ENCODE measurements around the gene SLC19A1.

Gene SLC19A1

GRCh38 chr21:45542242-45542666 is at the start of gene SLC19A1:
TSS of gene SLC19A1 (minus strand) at chr21:45542440. CDS start at chr21:45537959, 4,481 bp downstream.
- peak; percentile 96 for DNase-seq (ENCODE audit: low spot score)

- DNase-seq (ENCODE audit: low spot score), result no peak
Measured at GRCh38 chr21:45591619-45592207, 49.5 kb upstream of the SLC19A1 start.

GRCh38 chr21:45590726-45591618 is 48.7 kb upstream of the SLC19A1 start:
- no peak for DNase-seq (ENCODE audit: low spot score)

DNA sequence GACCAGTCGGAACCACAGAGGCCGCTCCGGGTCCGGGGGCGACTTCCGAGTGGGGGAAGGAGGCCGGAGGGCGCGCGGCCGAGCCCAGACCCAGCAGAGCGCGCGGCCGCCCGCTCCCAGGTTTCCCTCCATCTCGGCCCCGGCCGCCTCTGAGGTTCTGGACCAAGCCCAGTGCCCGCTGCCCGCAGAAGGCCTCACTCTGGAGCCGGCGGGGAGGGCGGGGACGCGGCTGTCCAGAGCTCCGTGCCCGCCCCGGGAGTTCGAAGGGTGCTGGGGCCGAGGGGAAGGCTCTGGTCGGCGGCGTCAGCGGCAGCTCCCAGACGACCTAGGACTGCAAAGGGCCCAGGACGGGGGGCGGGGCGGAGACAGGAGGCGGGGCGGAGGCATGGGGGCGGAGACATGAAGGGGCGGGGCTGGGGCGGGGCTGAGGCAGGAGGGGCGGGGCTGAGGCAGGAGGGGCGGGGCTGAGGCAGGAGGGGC is 48.0 kb upstream of the SLC19A1 start:
- peak; percentile 87 for DNase-seq (ENCODE audit: low spot score)

DNA sequence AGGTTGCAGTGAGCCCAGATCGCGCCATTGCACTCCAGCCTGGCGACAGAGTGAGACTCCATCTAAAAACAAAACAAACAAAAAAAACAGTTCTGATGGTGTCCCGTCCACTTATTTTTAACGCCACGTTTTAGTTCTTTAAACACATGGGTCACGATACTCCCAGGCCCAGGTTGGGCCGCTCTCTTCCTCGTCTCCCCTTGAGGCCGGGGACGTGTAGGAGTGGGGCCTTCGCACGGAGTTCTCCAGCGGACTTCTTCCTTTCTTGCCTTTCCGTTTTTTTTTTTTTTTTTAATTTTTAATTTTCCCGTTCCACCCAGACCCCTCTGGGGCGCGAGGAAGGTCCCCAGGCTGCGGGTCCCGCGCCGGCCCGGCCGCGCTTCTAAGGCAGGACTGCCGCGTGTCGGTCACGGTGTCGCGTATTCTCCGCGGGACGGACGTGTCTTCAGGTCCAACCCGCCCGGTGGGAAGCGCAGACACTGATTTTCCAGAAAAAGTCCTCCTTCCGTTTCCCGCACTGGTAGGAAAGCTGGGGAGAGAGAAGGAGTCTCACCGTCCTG is 47.5 kb upstream of the SLC19A1 start:
- no peak for DNase-seq (ENCODE audit: low spot score)

DNA sequence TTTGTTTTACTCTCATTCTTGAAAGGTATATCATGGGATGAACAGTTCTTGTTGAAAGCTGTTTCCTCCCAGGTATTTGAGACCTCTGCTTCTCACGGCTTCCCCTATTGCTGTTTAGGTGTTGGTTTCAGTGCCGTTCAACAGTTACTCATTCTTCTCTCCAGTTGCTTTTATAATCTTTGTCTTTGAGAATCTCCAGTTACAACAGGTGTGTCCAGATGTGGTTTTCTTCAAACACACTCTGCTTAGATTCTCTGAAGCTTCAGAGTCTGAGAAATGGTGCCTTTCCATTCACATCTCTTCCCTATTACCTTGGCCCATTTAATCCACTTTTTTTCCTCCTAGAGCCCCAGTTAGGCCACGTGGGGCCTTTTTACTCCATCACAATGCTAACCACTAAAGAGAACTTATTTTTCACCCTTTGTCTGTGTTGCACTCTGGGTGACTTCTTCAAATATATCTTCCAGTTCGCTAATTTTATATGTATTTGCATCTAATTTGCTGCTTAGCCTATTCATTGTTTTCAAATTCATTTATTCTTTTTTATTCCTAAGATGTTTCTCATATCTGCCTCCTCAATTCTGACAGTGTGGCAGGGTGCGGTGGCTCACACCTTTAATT is 46.7 kb upstream of the SLC19A1 start:
- no peak for DNase-seq (ENCODE audit: low spot score)

DNA sequence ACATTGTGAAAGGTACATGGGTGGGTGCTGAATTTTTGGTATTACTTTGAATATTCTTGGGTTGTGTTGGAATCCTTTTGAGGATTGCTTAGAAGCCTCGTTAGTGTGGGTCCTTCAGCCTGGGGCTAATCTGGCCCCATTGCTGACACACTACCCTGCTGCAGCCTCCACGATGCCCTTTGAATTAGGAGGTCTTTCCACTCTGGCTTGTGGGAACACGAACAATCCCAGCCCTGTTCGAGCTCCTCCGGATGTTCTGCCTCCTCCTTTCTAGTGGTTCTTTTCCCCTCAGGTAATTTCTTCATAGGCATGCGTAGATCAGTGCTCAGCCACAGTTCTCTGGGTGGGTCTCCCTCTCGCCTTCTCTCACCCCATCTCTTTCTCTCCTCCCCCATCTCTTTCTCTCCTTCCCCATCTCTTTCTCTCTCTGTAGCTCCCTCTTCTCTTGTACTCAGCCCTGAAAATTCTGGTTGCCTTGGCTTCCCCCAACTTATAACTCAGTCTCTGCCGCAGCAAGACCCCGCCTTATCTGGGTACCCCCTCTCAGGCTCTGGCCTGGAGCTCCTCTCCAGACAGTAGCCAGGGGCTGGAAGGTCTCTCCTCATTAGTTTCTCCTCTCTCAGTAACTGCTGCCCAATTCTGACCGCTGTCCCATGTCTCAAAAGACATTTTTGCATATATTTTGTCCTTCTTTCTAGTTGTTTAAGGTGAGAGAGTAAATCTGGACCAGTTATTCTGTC is 46.0 kb upstream of the SLC19A1 start:
- no peak for DNase-seq (ENCODE audit: low spot score)

DNA sequence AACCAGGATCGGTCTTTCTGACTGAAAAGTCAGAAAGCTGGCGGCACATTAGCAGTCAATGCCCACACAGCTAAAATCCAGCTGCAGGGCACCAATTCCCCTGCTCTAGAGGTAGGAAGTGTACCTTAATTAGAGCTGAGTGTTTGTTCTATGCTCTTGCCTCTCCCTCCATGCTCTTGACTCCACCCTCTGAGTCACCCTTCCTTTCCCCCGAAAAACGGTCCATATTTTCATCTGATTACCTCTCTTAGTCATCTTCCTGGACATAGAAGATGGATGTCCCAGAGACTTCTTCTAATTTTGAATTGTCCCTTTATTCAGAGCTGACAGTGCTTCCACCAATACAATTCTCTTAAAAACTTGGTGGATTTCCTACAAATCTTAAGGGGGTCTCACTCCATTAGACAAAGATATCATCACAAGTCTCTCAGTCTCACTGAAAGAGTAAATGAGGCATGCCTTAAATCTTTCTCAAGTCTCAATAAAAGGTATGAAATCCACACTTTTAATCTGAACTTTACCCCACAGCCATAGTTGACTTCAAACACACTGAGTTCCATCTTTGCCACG is 44.1 kb upstream of the SLC19A1 start:
- DNase-seq (ENCODE audit: low spot score), result no peak

GRCh38 chr21:45584786-45585185 is 42.5 kb upstream of the SLC19A1 start:
- no peak for DNase-seq (ENCODE audit: low spot score)

- DNase-seq (ENCODE audit: low spot score), result no peak
Measured at GRCh38 chr21:45583831-45584509, 41.7 kb upstream of the SLC19A1 start.

- DNase-seq (ENCODE audit: low spot score), result no peak
Measured at GRCh38 chr21:45582128-45582527, 39.9 kb upstream of the SLC19A1 start.

DNA sequence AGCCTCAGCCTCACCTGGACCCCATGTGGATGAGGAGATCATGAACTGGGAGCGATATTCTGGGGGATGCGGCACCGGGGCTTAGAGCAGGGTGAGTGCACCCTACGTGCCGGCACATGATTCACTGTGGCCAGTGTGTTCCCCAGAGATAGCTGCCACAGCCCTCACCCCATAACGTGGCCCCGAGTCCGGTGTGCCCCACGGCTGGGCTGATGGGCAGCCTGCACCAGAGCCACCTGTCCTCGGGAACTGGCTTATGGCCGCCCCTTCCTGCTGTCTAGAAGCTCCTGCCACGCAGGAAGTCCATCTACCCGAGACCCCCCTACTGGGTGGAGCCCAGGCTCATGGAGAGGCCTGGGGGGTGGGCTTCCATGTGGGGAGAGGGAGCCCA is 39.1 kb upstream of the SLC19A1 start:
- DNase-seq (ENCODE audit: low spot score), result no peak

- no peak for DNase-seq (ENCODE audit: low spot score)
Measured at GRCh38 chr21:45580576-45581321, 38.5 kb upstream of the SLC19A1 start.

GRCh38 chr21:45580181-45580575 is 37.9 kb upstream of the SLC19A1 start:
- DNase-seq (ENCODE audit: low spot score), result no peak

DNA sequence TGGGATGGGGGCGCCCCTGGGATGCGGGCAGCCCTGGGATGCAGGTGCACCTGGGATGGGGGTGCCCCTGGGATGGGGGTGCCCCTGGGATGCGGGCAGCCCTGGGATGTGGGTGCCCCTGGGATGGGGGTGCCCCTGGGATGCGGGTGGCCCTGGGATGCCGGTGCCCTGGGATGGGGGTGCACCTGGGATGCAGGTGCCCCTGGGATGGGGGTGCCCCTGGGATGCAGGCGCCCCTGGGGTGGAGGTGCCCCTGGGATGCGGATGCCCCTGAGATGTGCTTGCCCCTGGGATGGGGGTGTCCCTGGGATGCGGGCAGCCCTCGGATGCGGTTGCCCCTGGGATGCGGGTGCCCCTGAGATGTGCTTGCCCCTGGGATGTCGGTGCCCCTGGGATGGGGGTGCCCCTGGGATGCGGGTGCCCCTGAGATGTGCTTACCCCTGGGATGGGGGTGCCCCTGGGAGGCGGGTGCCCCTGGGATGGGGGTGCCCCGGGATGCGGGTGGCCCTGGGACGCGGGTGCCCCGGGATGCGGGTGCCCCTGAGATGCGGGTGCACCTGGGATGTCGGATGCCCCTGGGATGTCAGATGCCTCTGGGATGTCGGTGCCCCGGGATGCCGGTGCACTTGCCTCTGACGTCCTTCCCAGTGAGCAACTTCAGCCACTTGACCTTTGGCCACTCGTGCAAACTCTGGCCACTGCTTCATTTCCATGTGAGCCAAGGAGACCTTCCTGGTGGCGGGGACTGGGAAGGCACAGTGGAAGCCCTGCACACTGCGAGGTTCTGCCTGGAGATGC is 37.3 kb upstream of the SLC19A1 start:
- no peak for DNase-seq (ENCODE audit: low spot score)

DNA sequence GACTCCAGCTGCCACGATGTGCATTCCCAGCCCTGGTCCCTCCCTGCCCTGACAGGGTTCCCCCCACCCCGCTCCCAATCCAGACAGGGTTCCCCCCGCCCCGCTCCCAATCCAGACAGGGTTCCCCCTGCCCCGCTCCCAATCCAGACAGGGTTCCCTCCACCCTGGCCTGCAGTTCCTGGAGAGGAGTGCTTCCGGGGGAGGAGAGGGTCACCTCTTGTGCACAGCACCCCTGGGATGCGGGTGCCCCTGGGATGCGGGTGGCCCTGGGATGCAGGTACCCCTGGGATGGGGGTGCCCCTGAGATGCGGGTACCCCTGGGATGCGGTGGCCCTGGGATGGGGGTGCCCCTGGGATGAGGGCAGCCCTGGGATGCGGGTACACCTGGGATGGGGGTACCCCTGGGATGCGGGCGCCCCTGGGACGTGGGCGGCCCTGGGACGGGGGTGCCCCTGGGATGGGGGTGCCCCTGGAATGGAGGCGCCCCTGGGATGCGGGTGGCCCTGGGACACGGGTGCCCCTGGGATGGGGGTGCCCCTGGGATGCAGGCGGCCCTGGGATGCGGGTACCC is 36.7 kb upstream of the SLC19A1 start:
- DNase-seq (ENCODE audit: low spot score), result no peak

DNA sequence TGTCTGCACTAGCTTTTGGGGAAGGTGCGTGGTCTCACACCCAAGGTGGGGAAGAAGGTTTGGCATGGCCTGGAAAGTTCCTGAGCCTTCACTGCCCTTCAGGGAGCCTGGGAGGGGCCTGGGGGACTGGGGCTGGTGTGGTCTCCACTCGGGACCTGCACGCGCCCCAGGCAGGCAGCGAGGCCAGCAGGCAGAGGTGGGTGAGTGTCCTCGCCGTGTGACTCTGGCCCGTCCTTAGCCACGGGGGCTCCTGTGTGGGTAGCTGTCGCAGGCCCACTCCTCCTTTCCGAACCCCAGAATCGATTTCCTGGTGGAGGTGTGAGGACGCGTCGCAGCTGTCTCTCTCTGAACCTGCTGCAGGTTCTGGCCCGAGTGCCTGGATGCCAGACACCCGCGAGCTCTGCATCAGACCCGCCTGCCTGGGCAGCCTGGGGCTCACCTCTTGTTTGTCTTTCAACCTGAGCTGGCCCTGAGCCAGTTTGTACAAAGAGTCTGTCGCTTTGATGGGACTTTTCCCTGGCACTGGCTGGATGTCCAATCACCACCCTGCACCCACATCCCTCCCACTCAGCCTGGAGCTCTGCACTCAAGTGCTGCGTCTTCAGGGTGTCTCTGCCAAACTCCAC is 36.0 kb upstream of the SLC19A1 start:
- no peak for DNase-seq (ENCODE audit: low spot score)

DNA sequence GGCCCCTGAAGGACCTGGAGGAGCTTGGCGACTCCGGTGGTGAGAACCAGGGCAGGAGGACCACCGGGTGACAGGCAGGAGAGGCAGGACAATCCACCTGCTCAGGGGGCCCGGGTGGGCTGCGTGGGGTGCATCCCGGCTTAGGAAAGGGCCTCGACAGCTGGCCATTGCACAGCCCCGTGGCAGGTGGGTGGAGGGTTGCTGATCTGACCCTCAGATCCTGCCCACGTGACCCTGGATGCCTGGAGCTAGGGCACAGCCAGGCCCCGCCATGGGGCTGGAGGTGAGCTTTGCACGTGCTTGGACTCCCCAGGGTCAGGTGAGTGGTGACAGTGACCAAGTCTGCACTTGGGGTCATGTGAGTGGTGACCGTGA is 35.5 kb upstream of the SLC19A1 start:
- no peak for DNase-seq (ENCODE audit: low spot score)
